ENCODE measurements around the gene RFC4. TPM values are rescaled to one million over a fixed set of nuclear protein-coding genes. Genes with fewer than 3 reads are reported as not detected.

The RFC4 gene
- polyA plus RNA-seq, 3 donors = 3.9 to 6.2 (median 4.6) TPM

GRCh38 chr3:186832276-186832675, 26.0 kb upstream of the RFC4 start:
- Mint-ChIP-seq H3K4me3 (no peak overlapping the region), H3K27ac (no peak overlapping the region), H3K4me1 (peaks cover 2% of the 10 kb centered on the region), H3K27me3 (ENCODE audit: low read depth in 3 of 3) (peaks cover 33 to 45% (median 45%) of the 10 kb centered on the region in 3 donors), H3K9me3 (peaks cover 0 to 4% (median 0%) of the 10 kb centered on the region in 7 donors), H3K36me3 (no peaks in the 10 kb centered on the region)
- Histone ChIP-seq H3K4me3 (replicated peaks in 1 of 3; ENCODE audit: low read depth in 2 of 3, low read length in 3 of 3) (no peak overlapping the region), H3K9me3 (replicated peaks in 1 of 2; ENCODE audit: control insufficient read depth in 1 of 2, insufficient read depth in 1 of 2, low read length in 2 of 2) (no peaks in the 10 kb centered on the region), H3K4me2 (replicated peaks; ENCODE audit: extremely low read depth, low read length, poor library complexity, severe bottlenecking) (no peak overlapping the region), H4K20me1 (ENCODE audit: insufficient read depth, low read length) (no peaks in the 10 kb centered on the region), H3K36me3 (replicated peaks in 1 of 2; ENCODE audit: control insufficient read depth in 1 of 2, insufficient read depth in 2 of 2, low read length in 2 of 2) (no peaks in the 10 kb centered on the region), H3K27me3 (ENCODE audit: control insufficient read depth in 2 of 2, insufficient read depth in 2 of 2, low read length in 2 of 2) (peaks cover 34 to 41% of the 10 kb centered on the region in 2 donors), H3K79me2 (ENCODE audit: insufficient read depth, low read length) (no peaks in the 10 kb centered on the region), H3K4me1 (ENCODE audit: control insufficient read depth in 1 of 2, insufficient read depth in 2 of 2, low read length in 2 of 2) (peaks cover 0 to 6% of the 10 kb centered on the region in 2 donors), H2AFZ (ENCODE audit: insufficient read depth, low read depth, low read length, poor library complexity, severe bottlenecking) (no peak overlapping the region), H3K27ac (ENCODE audit: low read depth in 1 of 2, low read length in 2 of 2) (no peak overlapping the region), H3K9ac (ENCODE audit: insufficient read depth, low read length, poor library complexity, severe bottlenecking) (no peak overlapping the region)
- intact Hi-C loops (cut with micrococcal nuclease) = no loop called here
- WGBS (ENCODE audit: insufficient coverage) = no CpG with 5 or more reads among the region's 1 CpG
- no peak for TF ChIP-seq CTCF (IDR thresholded peaks at IDR 0.05)
- no peak for DNase-seq

GRCh38 chr3:186831798-186832197, 25.5 kb upstream of the RFC4 start:
- Mint-ChIP-seq H3K9me3 (peaks cover 0 to 4% (median 0%) of the 10 kb centered on the region in 7 donors), H3K27ac (no peak overlapping the region), H3K4me3 (no peak overlapping the region), H3K36me3 (no peaks in the 10 kb centered on the region), H3K27me3 (ENCODE audit: low read depth in 3 of 3) (peaks cover 33 to 48% (median 47%) of the 10 kb centered on the region in 3 donors), H3K4me1 (peaks cover 2% of the 10 kb centered on the region)
- H3K27ac ChIP-seq (ENCODE audit: low read depth in 1 of 2, low read length in 2 of 2) = no peak overlapping the region
- TF ChIP-seq CTCF (IDR thresholded peaks at IDR 0.05) = no peak
- no peak overlapping the region for H2AFZ ChIP-seq (ENCODE audit: insufficient read depth, low read depth, low read length, poor library complexity, severe bottlenecking)
- DNase-seq = no peak
- H3K36me3 ChIP-seq (replicated peaks in 1 of 2; ENCODE audit: control insufficient read depth in 1 of 2, insufficient read depth in 2 of 2, low read length in 2 of 2) = no peaks in the 10 kb centered on the region
- H3K4me2 ChIP-seq (replicated peaks; ENCODE audit: extremely low read depth, low read length, poor library complexity, severe bottlenecking) = no peak overlapping the region
- H3K79me2 ChIP-seq (ENCODE audit: insufficient read depth, low read length) = no peaks in the 10 kb centered on the region
- H3K9ac ChIP-seq (ENCODE audit: insufficient read depth, low read length, poor library complexity, severe bottlenecking) = no peak overlapping the region
- peaks cover 0 to 11% of the 10 kb centered on the region in 2 donors for H3K4me1 ChIP-seq (ENCODE audit: control insufficient read depth in 1 of 2, insufficient read depth in 2 of 2, low read length in 2 of 2)
- peaks cover 34 to 43% of the 10 kb centered on the region in 2 donors for H3K27me3 ChIP-seq (ENCODE audit: control insufficient read depth in 2 of 2, insufficient read depth in 2 of 2, low read length in 2 of 2)
- no peaks in the 10 kb centered on the region for H3K9me3 ChIP-seq (replicated peaks in 1 of 2; ENCODE audit: control insufficient read depth in 1 of 2, insufficient read depth in 1 of 2, low read length in 2 of 2)
- 100% methylated on average over 1 of the region's 4 CpGs for WGBS (ENCODE audit: insufficient coverage)
- intact Hi-C loops (cut with micrococcal nuclease) = no loop called here
- no peaks in the 10 kb centered on the region for H4K20me1 ChIP-seq (ENCODE audit: insufficient read depth, low read length)
- no peak overlapping the region for H3K4me3 ChIP-seq (replicated peaks in 1 of 3; ENCODE audit: low read depth in 2 of 3, low read length in 3 of 3)

Measured in CD14-positive monocyte (primary cell).